ENCODE data around the gene PRPF6.

DNA sequence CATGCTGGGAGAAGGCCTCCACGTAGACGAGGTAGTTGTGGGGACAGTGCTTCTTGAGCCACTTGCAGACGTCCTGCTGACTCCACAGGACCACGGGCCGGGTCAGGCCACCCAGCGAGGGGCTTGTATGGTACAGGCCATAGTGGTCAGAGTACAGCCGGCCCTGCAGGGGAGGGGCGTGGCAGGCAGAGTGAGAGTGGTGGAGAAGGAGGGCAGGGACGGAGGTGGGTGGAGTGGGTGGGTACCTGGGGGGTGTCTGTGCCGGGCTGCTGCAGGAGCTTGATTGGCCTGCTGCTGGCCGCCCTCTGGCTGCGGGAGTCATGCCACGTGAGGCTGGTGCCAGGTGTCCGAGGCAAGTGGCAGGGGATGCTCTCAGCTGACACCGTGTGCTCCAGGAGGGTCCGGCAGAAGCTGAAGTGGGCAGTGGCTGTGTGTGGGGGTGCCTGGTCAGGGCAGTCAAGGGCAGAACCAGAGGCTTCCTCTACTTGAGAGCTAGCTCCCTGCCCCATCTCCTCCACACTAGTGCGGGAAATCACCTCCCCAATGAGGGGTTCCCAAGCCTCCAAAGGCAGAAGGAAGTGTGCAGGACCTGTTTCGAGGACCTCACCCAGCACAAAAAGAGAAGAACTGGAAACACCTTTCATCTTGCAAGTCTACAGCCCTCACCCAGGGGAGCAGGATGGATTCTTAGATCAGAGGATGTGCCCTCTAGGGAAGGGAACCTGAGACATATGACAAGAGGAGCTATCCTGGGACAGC, 3.8 kb upstream of the PRPF6 start:
- no peak for TF ChIP-seq CTCF (IDR thresholded peaks at IDR 0.05)
- no peak for TF ChIP-seq POLR2AphosphoS5 (IDR thresholded peaks at IDR 0.05)

All from suprapubic skin (tissue), 3 donors.